ENCODE results near the gene ELMOD3.

DNA sequence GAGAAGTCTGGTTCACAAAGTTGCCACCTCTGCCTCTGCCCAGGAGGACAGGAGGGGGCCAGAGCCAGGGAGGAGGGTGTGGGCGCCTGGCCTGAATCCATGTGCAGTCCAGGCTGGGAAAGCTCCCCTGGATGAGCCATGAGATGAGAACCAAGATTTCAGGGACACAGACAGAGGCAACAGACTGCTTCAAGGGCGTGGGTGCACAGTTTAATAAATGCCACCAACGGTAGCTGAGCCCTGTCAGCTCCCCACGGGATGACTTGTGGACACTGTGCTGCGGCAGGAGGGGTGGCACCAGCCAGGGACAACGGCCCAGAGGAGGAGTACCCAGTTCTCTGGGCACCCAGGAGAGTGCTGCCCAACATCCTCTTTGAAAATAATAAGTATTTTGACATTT is 40.4 kb downstream of the ELMOD3 start:
- TF ChIP-seq, protein P1, sequence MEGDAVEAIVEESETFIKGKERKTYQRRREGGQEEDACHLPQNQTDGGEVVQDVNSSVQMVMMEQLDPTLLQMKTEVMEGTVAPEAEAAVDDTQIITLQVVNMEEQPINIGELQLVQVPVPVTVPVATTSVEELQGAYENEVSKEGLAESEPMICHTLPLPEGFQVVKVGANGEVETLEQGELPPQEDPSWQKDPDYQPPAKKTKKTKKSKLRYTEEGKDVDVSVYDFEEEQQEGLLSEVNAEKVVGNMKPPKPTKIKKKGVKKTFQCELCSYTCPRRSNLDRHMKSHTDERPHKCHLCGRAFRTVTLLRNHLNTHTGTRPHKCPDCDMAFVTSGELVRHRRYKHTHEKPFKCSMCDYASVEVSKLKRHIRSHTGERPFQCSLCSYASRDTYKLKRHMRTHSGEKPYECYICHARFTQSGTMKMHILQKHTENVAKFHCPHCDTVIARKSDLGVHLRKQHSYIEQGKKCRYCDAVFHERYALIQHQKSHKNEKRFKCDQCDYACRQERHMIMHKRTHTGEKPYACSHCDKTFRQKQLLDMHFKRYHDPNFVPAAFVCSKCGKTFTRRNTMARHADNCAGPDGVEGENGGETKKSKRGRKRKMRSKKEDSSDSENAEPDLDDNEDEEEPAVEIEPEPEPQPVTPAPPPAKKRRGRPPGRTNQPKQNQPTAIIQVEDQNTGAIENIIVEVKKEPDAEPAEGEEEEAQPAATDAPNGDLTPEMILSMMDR (IDR thresholded peaks at IDR 0.05) = no peak
- TF ChIP-seq JUND (IDR thresholded peaks at IDR 0.05) = no peak
- TF ChIP-seq RFX5 (IDR thresholded peaks at IDR 0.05; ENCODE audit: low read length) = no peak
- no peak for TF ChIP-seq TAF1 (IDR thresholded peaks at IDR 0.05; ENCODE audit: borderline replicate concordance, low read depth, low read length)
- no peak for TF ChIP-seq POLR2AphosphoS5 (IDR thresholded peaks at IDR 0.05; ENCODE audit: low read depth, low read length)
- no peak for TF ChIP-seq YY1 (IDR thresholded peaks at IDR 0.05; ENCODE audit: low read depth)
- no peak for TF ChIP-seq RCOR1 (IDR thresholded peaks at IDR 0.05; ENCODE audit: low read length)
